Caco-2 (cell line): ENCODE results near the gene GPR137. TPM values are rescaled to one million over a fixed set of nuclear protein-coding genes. Genes with fewer than 3 reads are reported as not detected.

ENCODE experiments used
- BruUV-seq: library from RNA; stranded (reverse); fragments of 400-500 nt; replicated peaks from 2 replicates; lab custom pipeline; 2021; lab: Mats Ljungman, UMichigan
- CTCF ChIA-PET: fragments of 300-600 bp; sonication (Branson Sonifier 250); formaldehyde crosslinking; loops from one replicate; lab custom pipeline; 2022; ENCODE audit warnings: antibody characterized with exemption; lab: Charles Lee
- POLR2A ChIA-PET: fragments of 300-600 bp; sonication (Branson Sonifier 250); formaldehyde crosslinking; loops from one replicate; lab custom pipeline; 2022; ENCODE audit warnings: antibody characterized with exemption; lab: Charles Lee
- DNase-seq, 2 experiments: peaks; one replicate each; pipeline versions ENCODE4 v3.0.0 to v3.0.0-alpha.2; 2020 to 2022
- H3K27me3 ChIP-seq: replicated peaks from 2 replicates; pipeline ENCODE4 v1.6.0; 2011; ENCODE audit warnings: low read length; ENCODE audit not compliant: control insufficient read depth, insufficient read depth
- H3K36me3 ChIP-seq: 2 replicates; pipeline ENCODE4 v1.5.1; 2011; ENCODE audit warnings: low read length; ENCODE audit not compliant: control insufficient read depth, insufficient read depth
- H3K4me1 ChIP-seq: fragments of 250-450 bp; sonication (Bioruptor Pico); 2 replicates; pipeline ENCODE4 v1.5.1; 2020; ENCODE audit warnings: mild to moderate bottlenecking
- H3K4me3 ChIP-seq: 2 replicates; pipeline ENCODE4 v1.5.1; 2011; ENCODE audit warnings: low read depth, mild to moderate bottlenecking, control low read depth, low read length
- H3K9me3 ChIP-seq: fragments of 250-450 bp; sonication (Bioruptor Pico); 2 replicates; pipeline ENCODE4 v1.5.1; 2020; ENCODE audit warnings: mild to moderate bottlenecking, moderate library complexity
- H3K27ac Mint-ChIP-seq: one replicate; pipeline ENCODE4 v1.8.0; 2022; ENCODE audit warnings: mixed read lengths; ENCODE audit not compliant: unreplicated experiment
- H3K27me3 Mint-ChIP-seq: one replicate; pipeline ENCODE4 v1.8.0; 2022; ENCODE audit warnings: mixed read lengths; ENCODE audit not compliant: insufficient read depth, unreplicated experiment
- H3K36me3 Mint-ChIP-seq: one replicate; pipeline ENCODE4 v1.8.0; 2022; ENCODE audit warnings: mild to moderate bottlenecking, mixed read lengths; ENCODE audit not compliant: insufficient read depth, unreplicated experiment
- H3K4me1 Mint-ChIP-seq: one replicate; pipeline ENCODE4 v1.8.0; 2022; ENCODE audit warnings: low read depth, mixed read lengths; ENCODE audit not compliant: unreplicated experiment
- H3K4me3 Mint-ChIP-seq: one replicate; pipeline ENCODE4 v1.8.0; 2022; ENCODE audit warnings: mild to moderate bottlenecking, moderate library complexity, mixed read lengths; ENCODE audit not compliant: unreplicated experiment
- H3K9me3 Mint-ChIP-seq: one replicate; pipeline ENCODE4 v1.8.0; 2022; ENCODE audit warnings: mixed read lengths; ENCODE audit not compliant: unreplicated experiment
- CTCF ChIP-seq, 2 experiments: fragments of 200-600 bp in 1 of 2; IDR thresholded peaks; 1 replicate in 1 of 2; 2 replicates in 1 of 2; pipeline versions ENCODE4 v1.5.1 to v1.8.0; 2011 to 2022; ENCODE audit warnings: antibody characterized with exemption in 1 of 2, control low read depth in 1 of 2, inconsistent platforms in 1 of 2, low read depth in 1 of 2, low read length in 1 of 2, mild to moderate bottlenecking in 1 of 2, moderate library complexity in 1 of 2; ENCODE audit not compliant: insufficient read depth in 1 of 2, severe bottlenecking in 1 of 2, unreplicated experiment in 1 of 2
- intact Hi-C: fragments of 100-400 bp; cut with micrococcal nuclease; formaldehyde crosslinking; loops from one replicate; pipeline ENCODE4 v1.10.0; 2022; ENCODE audit not compliant: unreplicated experiment
- total RNA-seq: library from RNA; stranded (reverse); gene quantifications from 2 replicates; pipeline ENCODE4 v1.2.3, GENCODE V29; 2022

Gene GPR137
- total RNA-seq, 1 experiment from 2014 or later, result 58.5 TPM

DNA sequence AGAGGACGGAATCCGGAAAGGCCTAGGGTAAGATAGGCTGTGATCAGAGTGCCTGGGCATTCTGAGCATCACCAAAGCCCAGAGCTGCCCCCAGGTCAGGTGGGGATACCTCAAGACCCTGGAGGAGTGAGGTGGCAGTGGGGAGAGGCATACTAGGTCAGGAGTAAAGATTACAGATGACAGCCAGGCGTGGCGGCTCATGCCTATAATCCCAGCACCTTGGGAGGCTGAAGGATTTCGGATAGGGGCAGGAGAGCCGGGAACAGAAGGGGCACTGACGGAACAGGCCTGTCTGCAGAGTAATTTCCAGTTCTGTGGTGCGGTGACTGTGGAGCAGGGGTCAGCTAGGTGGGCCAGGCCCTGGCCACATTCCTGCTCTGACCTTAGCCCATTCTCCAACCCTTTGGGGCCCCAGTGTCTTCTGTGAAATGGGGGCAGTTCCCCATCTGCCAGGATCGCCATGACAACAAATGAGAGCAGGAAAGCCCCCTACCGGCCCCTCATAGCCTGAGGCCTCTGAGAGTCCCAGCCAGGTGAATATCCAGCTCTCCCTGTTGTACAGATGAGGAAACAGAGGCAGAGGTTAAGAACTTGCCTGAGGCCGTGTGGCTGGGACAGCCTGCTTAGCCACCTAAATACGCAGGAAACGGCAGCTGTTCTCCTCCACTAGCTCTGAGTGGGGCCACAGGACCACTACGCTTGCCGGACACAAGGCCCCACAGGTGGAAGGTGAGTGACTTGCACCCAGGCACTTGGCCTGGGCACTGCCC is 10.4 kb upstream of the GPR137 start:
- H3K27ac Mint-ChIP-seq, result no peak overlapping the region

DNA sequence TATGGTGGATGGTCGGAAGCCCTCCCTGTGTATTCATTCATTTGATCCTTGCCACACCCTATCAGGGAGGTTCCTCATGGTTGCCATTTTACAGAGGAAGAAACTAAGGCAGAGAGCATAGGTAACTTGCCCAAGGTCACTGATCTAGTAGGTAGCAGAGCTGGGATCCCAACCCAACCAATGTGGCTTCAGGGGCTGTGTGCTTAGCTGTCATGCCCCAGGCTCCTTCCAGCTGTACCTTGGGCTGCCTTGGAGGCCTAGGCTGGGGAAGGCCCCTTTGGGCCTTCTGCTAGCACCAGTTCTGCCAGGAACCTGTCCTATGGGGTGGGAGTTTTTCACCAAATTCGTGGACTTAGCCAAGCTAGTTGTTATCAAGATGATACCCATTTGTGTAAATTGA is 9.8 kb upstream of the GPR137 start:
- Mint-ChIP-seq H3K36me3 (peaks cover 33% of the 10 kb centered on the region), H3K27ac (no peak overlapping the region), H3K9me3 (no peaks in the 10 kb centered on the region), H3K4me1 (no peaks in the 10 kb centered on the region), H3K27me3 (no peaks in the 10 kb centered on the region), H3K4me3 (no peak overlapping the region)
- no peak for DNase-seq
- POLR2A ChIA-PET, result no interaction called here
- Histone ChIP-seq H3K36me3 (peaks cover 2% of the 10 kb centered on the region), H3K9me3 (no peaks in the 10 kb centered on the region), H3K4me3 (no peak overlapping the region), H3K27me3 (no peaks in the 10 kb centered on the region), H3K4me1 (peaks cover 6% of the 10 kb centered on the region)
- intact Hi-C loops, result no loop called here
- CTCF ChIA-PET, result interaction anchor here (1.8 kb wide), 1 partner anchor 25 kb away, joined by 5 read pairs; no protein-coding TSS in a partner anchor
- no TSS peak for BruUV-seq
- no peak for TF ChIP-seq CTCF (IDR thresholded peaks at IDR 0.05; ENCODE audit: insufficient read depth in 1 of 2, low read depth in 1 of 2, low read length in 1 of 2, severe bottlenecking in 1 of 2, unreplicated experiment in 1 of 2)

More for the DNA sequence above, 10.4 kb upstream of the GPR137 start:
- Mint-ChIP-seq H3K4me1 (no peaks in the 10 kb centered on the region), H3K36me3 (peaks cover 39% of the 10 kb centered on the region), H3K9me3 (no peaks in the 10 kb centered on the region), H3K27me3 (no peaks in the 10 kb centered on the region), H3K4me3 (no peak overlapping the region)
- H3K9me3 ChIP-seq, result no peaks in the 10 kb centered on the region
- no peak for DNase-seq
- CTCF ChIA-PET, result interaction anchor here (0.6 to 1.8 kb wide), 3 partner anchors 26 to 33 kb away, joined by 4 to 5 read pairs (median 5); partner anchors contain the start of gene ESRRA
- intact Hi-C loops, result no loop called here
- BruUV-seq, result no TSS peak
- TF ChIP-seq CTCF (IDR thresholded peaks at IDR 0.05; ENCODE audit: insufficient read depth in 1 of 2, low read depth in 1 of 2, low read length in 1 of 2, severe bottlenecking in 1 of 2, unreplicated experiment in 1 of 2), result no peak
- peaks cover 6% of the 10 kb centered on the region for H3K4me1 ChIP-seq
- POLR2A ChIA-PET, result no interaction called here
- peaks cover 2% of the 10 kb centered on the region for H3K36me3 ChIP-seq
- no peaks in the 10 kb centered on the region for H3K27me3 ChIP-seq
- H3K4me3 ChIP-seq, result no peak overlapping the region

DNA sequence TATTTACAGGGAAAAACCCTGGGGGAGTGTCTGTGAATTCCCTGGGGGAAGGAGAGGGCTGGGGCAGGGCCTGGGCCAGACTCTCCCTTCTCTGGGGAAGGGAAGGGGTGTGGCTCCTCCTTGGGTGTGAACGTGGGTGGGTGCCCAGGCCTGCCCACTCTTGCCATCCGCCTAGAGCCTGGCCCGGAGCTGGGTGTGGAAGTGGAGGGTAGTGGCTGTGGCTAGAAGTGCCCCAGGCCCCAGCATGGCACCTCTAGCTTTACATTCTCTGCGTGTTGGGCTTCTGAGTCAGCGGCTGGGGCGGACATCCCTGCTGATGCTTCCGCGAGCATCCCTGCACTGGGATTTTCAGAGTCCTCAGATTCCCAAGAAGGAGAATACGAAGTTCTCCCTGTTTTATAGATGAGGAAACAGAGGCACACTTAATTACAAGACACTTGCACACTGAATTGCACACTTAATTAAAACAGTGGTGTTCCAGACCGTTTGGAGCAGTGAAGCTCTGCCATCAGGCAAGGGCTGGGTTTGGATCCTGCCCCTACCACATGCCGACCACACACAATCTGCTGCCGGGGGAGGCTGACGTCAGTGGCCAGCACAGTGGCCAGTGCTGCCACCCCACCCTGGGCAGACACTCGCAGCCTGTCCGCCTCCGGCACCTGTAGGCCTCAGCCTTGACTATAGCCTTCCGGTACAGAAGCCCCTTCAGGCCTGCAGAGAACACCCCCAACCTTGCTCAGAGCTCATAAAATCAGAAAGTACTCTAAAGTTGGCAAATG is 8.8 kb upstream of the GPR137 start:
- no peaks in the 10 kb centered on the region for H3K27me3 Mint-ChIP-seq
- intact Hi-C loops, result no loop called here
- H3K27me3 ChIP-seq, result no peaks in the 10 kb centered on the region
- H3K9me3 Mint-ChIP-seq, result no peaks in the 10 kb centered on the region
- H3K4me3 ChIP-seq, result no peak overlapping the region
- peaks cover 1% of the 10 kb centered on the region for H3K4me1 ChIP-seq
- ChIA-PET CTCF (no interaction called here), POLR2A (no interaction called here)
- H3K27ac Mint-ChIP-seq, result no peak overlapping the region
- no peak overlapping the region for H3K4me3 Mint-ChIP-seq
- peaks cover 2% of the 10 kb centered on the region for H3K36me3 ChIP-seq
- H3K9me3 ChIP-seq, result no peaks in the 10 kb centered on the region
- DNase-seq, result no peak
- H3K4me1 Mint-ChIP-seq, result peaks cover 4% of the 10 kb centered on the region
- TF ChIP-seq CTCF (IDR thresholded peaks at IDR 0.05; ENCODE audit: insufficient read depth in 1 of 2, low read depth in 1 of 2, low read length in 1 of 2, severe bottlenecking in 1 of 2, unreplicated experiment in 1 of 2), result no peak
- BruUV-seq, result no TSS peak
- H3K36me3 Mint-ChIP-seq, result peaks cover 23% of the 10 kb centered on the region
